Neural cell (in vitro differentiated cells): ENCODE measurements around the gene EMC9. TPM values are rescaled to one million over a fixed set of nuclear protein-coding genes. Genes with fewer than 3 reads are reported as not detected.
A peak's percentile ranks its signal among the peaks of the same experiment; 100 is the strongest.

ENCODE experiments used
- H2AFZ ChIP-seq: fragments of 200-600, 300-800 bp; sonication (generic), shearing (Covaris generic); 2 replicates; pipeline ENCODE4 v1.6.0; 2014; ENCODE audit warnings: low read depth, mild to moderate bottlenecking, antibody characterized with exemption, low read length, moderate library complexity
- H3F3A ChIP-seq: fragments of 200-600 bp; shearing (Covaris generic); 2 replicates; pipeline ENCODE4 v1.6.1; 2016; ENCODE audit warnings: mild to moderate bottlenecking, moderate library complexity, mixed read lengths, antibody characterized with exemption, low read length; ENCODE audit not compliant: insufficient read depth, poor library complexity, severe bottlenecking
- H3K27ac ChIP-seq: fragments of 200-600, 300-800 bp; sonication (generic), shearing (Covaris generic); 2 replicates; pipeline ENCODE4 v1.5.1; 2014; ENCODE audit warnings: mild to moderate bottlenecking, low read length, moderate library complexity
- H3K27me3 ChIP-seq: fragments of 300-800, 200-600 bp; sonication (generic), shearing (Covaris generic); 2 replicates; pipeline ENCODE4 v1.6.0; 2014; ENCODE audit warnings: mild to moderate bottlenecking, low read depth, low read length, moderate library complexity; ENCODE audit not compliant: insufficient read depth
- H3K36me3 ChIP-seq: fragments of 300-800, 200-600 bp; sonication (generic), shearing (Covaris generic); 2 replicates; pipeline ENCODE4 v1.5.1; 2014; ENCODE audit warnings: mild to moderate bottlenecking, antibody characterized with exemption, low read length, moderate library complexity; ENCODE audit not compliant: insufficient read depth
- H3K4me2 ChIP-seq: fragments of 300-800, 200-600 bp; sonication (generic), shearing (Covaris generic); 2 replicates; pipeline ENCODE4 v1.6.0; 2014; ENCODE audit warnings: mild to moderate bottlenecking, low read length
- H3K4me3 ChIP-seq: fragments of 300-800, 200-600 bp; sonication (generic), shearing (Covaris generic); 2 replicates; pipeline ENCODE4 v1.5.1; 2014; ENCODE audit warnings: mild to moderate bottlenecking, low read length, moderate library complexity
- H3K79me2 ChIP-seq: fragments of 200-600 bp; shearing (Covaris generic); replicated peaks from 2 replicates; pipeline ENCODE4 v1.6.0; 2014; ENCODE audit warnings: mild to moderate bottlenecking, low read length, moderate library complexity; ENCODE audit not compliant: insufficient read depth
- H3K9ac ChIP-seq: fragments of 300-800, 200-600 bp; sonication (generic), shearing (Covaris generic); 2 replicates; pipeline ENCODE4 v1.6.1; 2016; ENCODE audit warnings: mild to moderate bottlenecking, low read length, mixed read lengths
- H3K9me2 ChIP-seq: fragments of 200-600 bp; shearing (Covaris generic); 2 replicates; pipeline ENCODE4 v1.6.1; 2016; ENCODE audit warnings: mild to moderate bottlenecking, low read length, mixed read lengths; ENCODE audit not compliant: insufficient read depth
- H3K9me3 ChIP-seq: fragments of 200-600, 300-800 bp; sonication (generic), shearing (Covaris generic); 2 replicates; pipeline ENCODE4 v1.6.1; 2016; ENCODE audit warnings: mild to moderate bottlenecking, mixed run types, low read length, moderate library complexity, mixed read lengths
- H4K20me1 ChIP-seq: fragments of 200-600 bp; shearing (Covaris generic); 2 replicates; pipeline ENCODE4 v1.6.1; 2016; ENCODE audit warnings: mild to moderate bottlenecking, mixed run types; ENCODE audit not compliant: insufficient read depth
- EP300 ChIP-seq: fragments of 450-650 bp; conservative IDR thresholded peaks from 2 replicates; pipeline ENCODE4 v1.6.1; 2014; ENCODE audit warnings: antibody characterized with exemption, mild to moderate bottlenecking, moderate library complexity; ENCODE audit not compliant: poor library complexity, severe bottlenecking
- EZH2 ChIP-seq: fragments of 200-600, 300-800 bp; shearing (Covaris generic), sonication (generic); IDR thresholded peaks from 2 replicates; pipeline ENCODE4 v1.6.1; 2014; ENCODE audit warnings: antibody characterized with exemption, low read length, borderline replicate concordance, mild to moderate bottlenecking; ENCODE audit not compliant: insufficient read depth, poor library complexity, severe bottlenecking
- MXI1 ChIP-seq: fragments of 450-650 bp; conservative IDR thresholded peaks from 2 replicates; pipeline ENCODE4 v1.6.1; 2014; ENCODE audit warnings: antibody characterized with exemption, mild to moderate bottlenecking; ENCODE audit not compliant: poor library complexity, severe bottlenecking
- POLR2AphosphoS5 ChIP-seq: IDR thresholded peaks from 2 replicates; pipeline ENCODE4 v1.6.1; 2012
- RAD21 ChIP-seq: fragments of 450-650 bp; conservative IDR thresholded peaks from 2 replicates; pipeline ENCODE4 v1.6.1; 2014; ENCODE audit warnings: antibody characterized with exemption, mild to moderate bottlenecking, moderate library complexity
- SMC3 ChIP-seq: fragments of 450-650 bp; conservative IDR thresholded peaks from 2 replicates; pipeline ENCODE4 v1.6.1; 2014; ENCODE audit warnings: antibody characterized with exemption, mild to moderate bottlenecking, moderate library complexity; ENCODE audit not compliant: poor library complexity
- TAF1 ChIP-seq: IDR thresholded peaks from 2 replicates; pipeline ENCODE4 v1.6.1; 2012; ENCODE audit warnings: low read depth
- polyA plus RNA-seq: library from polyadenylated mRNA; depleted of rRNA; stranded (reverse); fragments of >200 nt; gene quantifications from 2 replicates; pipeline ENCODE4 v1.2.3, GENCODE V29; 2014
- TF ChIP-seq, protein P1 (sequence below): IDR thresholded peaks from 2 replicates; pipeline ENCODE4 v1.6.1; 2012; ENCODE audit warnings: borderline replicate concordance
- TF ChIP-seq, protein P2 (sequence below): fragments of 450-650 bp; IDR thresholded peaks from 2 replicates; pipeline ENCODE4 v1.5.1; 2014; ENCODE audit warnings: antibody characterized with exemption, mild to moderate bottlenecking, moderate library complexity; ENCODE audit not compliant: poor library complexity, severe bottlenecking

EMC9 gene
- polyA plus RNA-seq, 1 donor from 2014 or later, result 45.1 TPM

DNA sequence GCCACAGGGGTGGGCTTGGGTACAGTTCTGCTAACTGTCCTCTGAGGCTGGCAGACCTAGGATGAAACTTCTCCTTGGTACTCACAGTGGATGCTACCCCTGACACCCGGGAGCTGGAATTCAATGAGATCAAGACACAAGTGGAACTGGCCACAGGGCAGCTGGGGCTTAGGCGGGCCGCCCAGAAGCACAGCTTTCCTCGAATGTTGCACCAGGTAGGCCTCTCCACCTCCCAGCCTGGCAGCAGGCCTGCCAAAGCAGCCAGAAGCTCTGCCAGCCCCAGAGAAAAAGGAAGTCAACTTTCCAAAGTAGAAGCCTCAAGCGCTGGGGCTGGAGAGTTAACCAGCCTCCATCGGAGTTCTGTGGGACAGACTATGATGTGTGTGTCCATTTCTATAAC lies 24.2 kb downstream of the EMC9 start:
- H3F3A ChIP-seq, result no peaks in the 10 kb centered on the region
- TF ChIP-seq SMC3 (no peak), RAD21 (no peak), TAF1 (no peak), EZH2 (no peak), POLR2AphosphoS5 (no peak), EP300 (no peak), MXI1 (no peak)
- TF ChIP-seq, protein P1, sequence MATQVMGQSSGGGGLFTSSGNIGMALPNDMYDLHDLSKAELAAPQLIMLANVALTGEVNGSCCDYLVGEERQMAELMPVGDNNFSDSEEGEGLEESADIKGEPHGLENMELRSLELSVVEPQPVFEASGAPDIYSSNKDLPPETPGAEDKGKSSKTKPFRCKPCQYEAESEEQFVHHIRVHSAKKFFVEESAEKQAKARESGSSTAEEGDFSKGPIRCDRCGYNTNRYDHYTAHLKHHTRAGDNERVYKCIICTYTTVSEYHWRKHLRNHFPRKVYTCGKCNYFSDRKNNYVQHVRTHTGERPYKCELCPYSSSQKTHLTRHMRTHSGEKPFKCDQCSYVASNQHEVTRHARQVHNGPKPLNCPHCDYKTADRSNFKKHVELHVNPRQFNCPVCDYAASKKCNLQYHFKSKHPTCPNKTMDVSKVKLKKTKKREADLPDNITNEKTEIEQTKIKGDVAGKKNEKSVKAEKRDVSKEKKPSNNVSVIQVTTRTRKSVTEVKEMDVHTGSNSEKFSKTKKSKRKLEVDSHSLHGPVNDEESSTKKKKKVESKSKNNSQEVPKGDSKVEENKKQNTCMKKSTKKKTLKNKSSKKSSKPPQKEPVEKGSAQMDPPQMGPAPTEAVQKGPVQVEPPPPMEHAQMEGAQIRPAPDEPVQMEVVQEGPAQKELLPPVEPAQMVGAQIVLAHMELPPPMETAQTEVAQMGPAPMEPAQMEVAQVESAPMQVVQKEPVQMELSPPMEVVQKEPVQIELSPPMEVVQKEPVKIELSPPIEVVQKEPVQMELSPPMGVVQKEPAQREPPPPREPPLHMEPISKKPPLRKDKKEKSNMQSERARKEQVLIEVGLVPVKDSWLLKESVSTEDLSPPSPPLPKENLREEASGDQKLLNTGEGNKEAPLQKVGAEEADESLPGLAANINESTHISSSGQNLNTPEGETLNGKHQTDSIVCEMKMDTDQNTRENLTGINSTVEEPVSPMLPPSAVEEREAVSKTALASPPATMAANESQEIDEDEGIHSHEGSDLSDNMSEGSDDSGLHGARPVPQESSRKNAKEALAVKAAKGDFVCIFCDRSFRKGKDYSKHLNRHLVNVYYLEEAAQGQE, result no peak
- TF ChIP-seq, protein P2, sequence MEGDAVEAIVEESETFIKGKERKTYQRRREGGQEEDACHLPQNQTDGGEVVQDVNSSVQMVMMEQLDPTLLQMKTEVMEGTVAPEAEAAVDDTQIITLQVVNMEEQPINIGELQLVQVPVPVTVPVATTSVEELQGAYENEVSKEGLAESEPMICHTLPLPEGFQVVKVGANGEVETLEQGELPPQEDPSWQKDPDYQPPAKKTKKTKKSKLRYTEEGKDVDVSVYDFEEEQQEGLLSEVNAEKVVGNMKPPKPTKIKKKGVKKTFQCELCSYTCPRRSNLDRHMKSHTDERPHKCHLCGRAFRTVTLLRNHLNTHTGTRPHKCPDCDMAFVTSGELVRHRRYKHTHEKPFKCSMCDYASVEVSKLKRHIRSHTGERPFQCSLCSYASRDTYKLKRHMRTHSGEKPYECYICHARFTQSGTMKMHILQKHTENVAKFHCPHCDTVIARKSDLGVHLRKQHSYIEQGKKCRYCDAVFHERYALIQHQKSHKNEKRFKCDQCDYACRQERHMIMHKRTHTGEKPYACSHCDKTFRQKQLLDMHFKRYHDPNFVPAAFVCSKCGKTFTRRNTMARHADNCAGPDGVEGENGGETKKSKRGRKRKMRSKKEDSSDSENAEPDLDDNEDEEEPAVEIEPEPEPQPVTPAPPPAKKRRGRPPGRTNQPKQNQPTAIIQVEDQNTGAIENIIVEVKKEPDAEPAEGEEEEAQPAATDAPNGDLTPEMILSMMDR, result no peak
- no peaks in the 10 kb centered on the region for H3K9me2 ChIP-seq
- H3K36me3 ChIP-seq, result no peaks in the 10 kb centered on the region
- H2AFZ ChIP-seq, result no peak overlapping the region
- no peak overlapping the region for H3K27ac ChIP-seq
- no peak overlapping the region for H3K4me3 ChIP-seq
- H3K4me2 ChIP-seq, result no peak overlapping the region
- no peaks in the 10 kb centered on the region for H4K20me1 ChIP-seq
- no peaks in the 10 kb centered on the region for H3K27me3 ChIP-seq
- H3K9me3 ChIP-seq, result no peaks in the 10 kb centered on the region
- H3K9ac ChIP-seq, result no peak overlapping the region
- H3K79me2 ChIP-seq, result peaks cover 10% of the 10 kb centered on the region

DNA sequence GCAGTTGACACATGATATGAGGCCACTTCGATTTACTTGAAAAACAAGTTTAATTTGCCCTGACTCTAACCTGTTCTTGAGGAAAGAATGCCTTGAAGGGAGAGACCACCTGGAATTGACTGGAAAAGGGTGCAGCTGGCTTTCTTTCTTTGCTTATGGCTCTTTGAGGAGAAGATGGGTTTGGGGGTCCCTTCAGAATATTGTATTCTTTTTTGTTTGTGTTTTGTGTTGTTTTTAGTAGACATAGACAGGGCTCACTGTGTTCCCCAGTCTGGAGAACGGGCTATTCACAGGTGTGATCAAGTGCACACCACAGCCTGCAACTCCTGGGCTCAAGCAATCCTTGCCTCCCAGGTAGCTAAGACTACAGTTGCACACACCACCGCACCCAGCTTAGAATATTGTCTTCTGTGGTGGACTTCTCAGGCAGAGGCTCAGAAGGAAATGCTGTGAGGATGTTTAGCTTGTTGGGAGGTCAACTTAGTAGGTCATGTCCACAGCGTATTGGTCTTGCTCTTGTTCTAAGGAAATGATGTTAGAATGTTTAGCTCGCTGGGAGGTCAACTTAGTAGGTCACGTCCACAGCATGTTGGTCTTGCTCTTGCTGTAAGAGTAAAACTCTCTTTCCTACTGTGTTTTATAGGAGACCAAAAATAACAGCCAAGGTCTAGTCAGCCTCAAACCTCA lies 25.1 kb downstream of the EMC9 start:
- no peaks in the 10 kb centered on the region for H4K20me1 ChIP-seq
- H3K4me3 ChIP-seq, result peak overlapping the region; percentile 89
- H3K36me3 ChIP-seq, result no peaks in the 10 kb centered on the region
- H3K9ac ChIP-seq, result peak overlapping the region; percentile 98
- H3K27ac ChIP-seq, result no peak overlapping the region
- no peaks in the 10 kb centered on the region for H3K9me3 ChIP-seq
- no peak for TF ChIP-seq SMC3
- TF ChIP-seq, protein P2, result no peak
- no peak for TF ChIP-seq EP300
- no peak for TF ChIP-seq EZH2
- no peak for TF ChIP-seq TAF1
- TF ChIP-seq RAD21, result no peak
- no peak for TF ChIP-seq POLR2AphosphoS5
- no peak for TF ChIP-seq MXI1
- TF ChIP-seq, protein P1, result no peak
- H3K27me3 ChIP-seq, result no peaks in the 10 kb centered on the region
- peaks cover 10% of the 10 kb centered on the region for H3K79me2 ChIP-seq
- no peak overlapping the region for H2AFZ ChIP-seq
- H3K4me2 ChIP-seq, result peak overlapping the region; percentile 63
- no peaks in the 10 kb centered on the region for H3K9me2 ChIP-seq
- H3F3A ChIP-seq, result no peaks in the 10 kb centered on the region
